ENCODE measurements around the gene ABHD12.

Gene ABHD12

GRCh38 chr20:25283221-25283951, 107.2 kb downstream of the ABHD12 start:
- no peak overlapping the region for H3K4me3 ChIP-seq (ENCODE audit: low read length)
- no peak for TF ChIP-seq ZNF274 (IDR thresholded peaks at IDR 0.05; ENCODE audit: low read depth, low read length)

GRCh38 chr20:25282796-25283195, 107.8 kb downstream of the ABHD12 start:
- no peak for TF ChIP-seq ZNF274 (IDR thresholded peaks at IDR 0.05; ENCODE audit: low read depth, low read length)
- H3K4me3 ChIP-seq (ENCODE audit: low read length), result no peak overlapping the region

GRCh38 chr20:25282034-25282781, 108.4 kb downstream of the ABHD12 start:
- no peak for TF ChIP-seq ZNF274 (IDR thresholded peaks at IDR 0.05; ENCODE audit: low read depth, low read length)
- no peak overlapping the region; the same call in 1 of the 2 replicates for H3K4me3 ChIP-seq (ENCODE audit: low read length)

- no peak overlapping the region for H3K4me3 ChIP-seq (ENCODE audit: low read length)
Observed at GRCh38 chr20:25281541-25281991, 109.1 kb downstream of the ABHD12 start.

GRCh38 chr20:25280574-25281535, 109.8 kb downstream of the ABHD12 start:
- TF ChIP-seq ZNF274 (IDR thresholded peaks at IDR 0.05; ENCODE audit: low read depth, low read length), result no peak

More at GRCh38 chr20:25281541-25281991, 109.1 kb downstream of the ABHD12 start:
- TF ChIP-seq ZNF274 (IDR thresholded peaks at IDR 0.05; ENCODE audit: low read depth, low read length), result no peak

GRCh38 chr20:25280051-25280573, 110.5 kb downstream of the ABHD12 start:
- no peak overlapping the region for H3K4me3 ChIP-seq (ENCODE audit: low read length)

More at GRCh38 chr20:25280574-25281535, 109.8 kb downstream of the ABHD12 start:
- H3K4me3 ChIP-seq (ENCODE audit: low read length), result no peak overlapping the region

GRCh38 chr20:25279403-25279802, 111.2 kb downstream of the ABHD12 start:
- H3K4me3 ChIP-seq (ENCODE audit: low read length), result no peak overlapping the region
- no peak for TF ChIP-seq ZNF274 (IDR thresholded peaks at IDR 0.05; ENCODE audit: low read depth, low read length)

More at GRCh38 chr20:25280051-25280573, 110.5 kb downstream of the ABHD12 start:
- TF ChIP-seq ZNF274 (IDR thresholded peaks at IDR 0.05; ENCODE audit: low read depth, low read length), result no peak

GRCh38 chr20:25278636-25279361, 111.8 kb downstream of the ABHD12 start:
- H3K4me3 ChIP-seq (ENCODE audit: low read length), result no peak overlapping the region
- TF ChIP-seq ZNF274 (IDR thresholded peaks at IDR 0.05; ENCODE audit: low read depth, low read length), result no peak

GRCh38 chr20:25277941-25278521, 112.6 kb downstream of the ABHD12 start:
- TF ChIP-seq ZNF274 (IDR thresholded peaks at IDR 0.05; ENCODE audit: low read depth, low read length), result no peak

GRCh38 chr20:25277051-25277801, 113.4 kb downstream of the ABHD12 start:
- no peak for TF ChIP-seq ZNF274 (IDR thresholded peaks at IDR 0.05; ENCODE audit: low read depth, low read length)
- no peak overlapping the region for H3K4me3 ChIP-seq (ENCODE audit: low read length)

More at GRCh38 chr20:25277941-25278521, 112.6 kb downstream of the ABHD12 start:
- H3K4me3 ChIP-seq (ENCODE audit: low read length), result no peak overlapping the region

GRCh38 chr20:25276533-25277050, 114.0 kb downstream of the ABHD12 start:
- TF ChIP-seq ZNF274 (IDR thresholded peaks at IDR 0.05; ENCODE audit: low read depth, low read length), result no peak
- H3K4me3 ChIP-seq (ENCODE audit: low read length), result no peak overlapping the region
